Caco-2 (cell line): Measurements from ENCODE around the gene HIRA. TPM values are rescaled to one million over a fixed set of nuclear protein-coding genes. Genes with fewer than 3 reads are reported as not detected.
A peak's percentile ranks its signal among the peaks of the same experiment; 100 is the strongest.
"Not testable (repeated sequence)": the region's sequence is repeated elsewhere in the genome, so short reads cannot be mapped to it uniquely, and the experiment has no call there.

Source experiments
- BruUV-seq: library from RNA; stranded (reverse); fragments of 400-500 nt; replicated peaks from 2 replicates; lab custom pipeline; 2021; lab: Mats Ljungman, UMichigan
- CTCF ChIA-PET: fragments of 300-600 bp; sonication (Branson Sonifier 250); formaldehyde crosslinking; loops from one replicate; lab custom pipeline; 2022; ENCODE audit warnings: antibody characterized with exemption; lab: Charles Lee
- POLR2A ChIA-PET: fragments of 300-600 bp; sonication (Branson Sonifier 250); formaldehyde crosslinking; loops from one replicate; lab custom pipeline; 2022; ENCODE audit warnings: antibody characterized with exemption; lab: Charles Lee
- DNase-seq, 2 experiments: peaks; one replicate each; pipeline versions ENCODE4 v3.0.0 to v3.0.0-alpha.2; 2020 to 2022
- H3K27me3 ChIP-seq: replicated peaks from 2 replicates; pipeline ENCODE4 v1.6.0; 2011; ENCODE audit warnings: low read length; ENCODE audit not compliant: control insufficient read depth, insufficient read depth
- H3K36me3 ChIP-seq: 2 replicates; pipeline ENCODE4 v1.5.1; 2011; ENCODE audit warnings: low read length; ENCODE audit not compliant: control insufficient read depth, insufficient read depth
- H3K4me1 ChIP-seq: fragments of 250-450 bp; sonication (Bioruptor Pico); 2 replicates; pipeline ENCODE4 v1.5.1; 2020; ENCODE audit warnings: mild to moderate bottlenecking
- H3K4me3 ChIP-seq: 2 replicates; pipeline ENCODE4 v1.5.1; 2011; ENCODE audit warnings: low read depth, mild to moderate bottlenecking, control low read depth, low read length
- H3K9me3 ChIP-seq: fragments of 250-450 bp; sonication (Bioruptor Pico); 2 replicates; pipeline ENCODE4 v1.5.1; 2020; ENCODE audit warnings: mild to moderate bottlenecking, moderate library complexity
- H3K27ac Mint-ChIP-seq: one replicate; pipeline ENCODE4 v1.8.0; 2022; ENCODE audit warnings: mixed read lengths; ENCODE audit not compliant: unreplicated experiment
- H3K27me3 Mint-ChIP-seq: one replicate; pipeline ENCODE4 v1.8.0; 2022; ENCODE audit warnings: mixed read lengths; ENCODE audit not compliant: insufficient read depth, unreplicated experiment
- H3K36me3 Mint-ChIP-seq: one replicate; pipeline ENCODE4 v1.8.0; 2022; ENCODE audit warnings: mild to moderate bottlenecking, mixed read lengths; ENCODE audit not compliant: insufficient read depth, unreplicated experiment
- H3K4me1 Mint-ChIP-seq: one replicate; pipeline ENCODE4 v1.8.0; 2022; ENCODE audit warnings: low read depth, mixed read lengths; ENCODE audit not compliant: unreplicated experiment
- H3K4me3 Mint-ChIP-seq: one replicate; pipeline ENCODE4 v1.8.0; 2022; ENCODE audit warnings: mild to moderate bottlenecking, moderate library complexity, mixed read lengths; ENCODE audit not compliant: unreplicated experiment
- H3K9me3 Mint-ChIP-seq: one replicate; pipeline ENCODE4 v1.8.0; 2022; ENCODE audit warnings: mixed read lengths; ENCODE audit not compliant: unreplicated experiment
- CTCF ChIP-seq, 2 experiments: fragments of 200-600 bp in 1 of 2; IDR thresholded peaks; 1 replicate in 1 of 2; 2 replicates in 1 of 2; pipeline versions ENCODE4 v1.5.1 to v1.8.0; 2011 to 2022; ENCODE audit warnings: antibody characterized with exemption in 1 of 2, control low read depth in 1 of 2, inconsistent platforms in 1 of 2, low read depth in 1 of 2, low read length in 1 of 2, mild to moderate bottlenecking in 1 of 2, moderate library complexity in 1 of 2; ENCODE audit not compliant: insufficient read depth in 1 of 2, severe bottlenecking in 1 of 2, unreplicated experiment in 1 of 2
- intact Hi-C: fragments of 100-400 bp; cut with micrococcal nuclease; formaldehyde crosslinking; loops from one replicate; pipeline ENCODE4 v1.10.0; 2022; ENCODE audit not compliant: unreplicated experiment
- total RNA-seq: library from RNA; stranded (reverse); gene quantifications from 2 replicates; pipeline ENCODE4 v1.2.3, GENCODE V29; 2022

HIRA gene
- total RNA-seq, 1 experiment from 2014 or later = 60.1 TPM

- peaks cover 19% of the 10 kb centered on the region for H3K9me3 Mint-ChIP-seq
- H3K4me1 Mint-ChIP-seq = peaks cover 4% of the 10 kb centered on the region
- DNase-seq = no peak
- peaks cover 4% of the 10 kb centered on the region for H3K36me3 ChIP-seq
- BruUV-seq = no TSS peak
- POLR2A ChIA-PET = no interaction called here
- no peaks in the 10 kb centered on the region for H3K4me1 ChIP-seq
- CTCF ChIA-PET = no interaction called here
- H3K4me3 Mint-ChIP-seq = no peak overlapping the region
- intact Hi-C loops = no loop called here
- peaks cover 80% of the 10 kb centered on the region for H3K36me3 Mint-ChIP-seq
- H3K27ac Mint-ChIP-seq = no peak overlapping the region
- H3K4me3 ChIP-seq = no peak overlapping the region
- no peak for TF ChIP-seq CTCF (IDR thresholded peaks at IDR 0.05; ENCODE audit: insufficient read depth in 1 of 2, low read depth in 1 of 2, low read length in 1 of 2, severe bottlenecking in 1 of 2, unreplicated experiment in 1 of 2)
- no peaks in the 10 kb centered on the region for H3K27me3 ChIP-seq
- no peaks in the 10 kb centered on the region for H3K27me3 Mint-ChIP-seq
- H3K9me3 ChIP-seq = peaks cover 4% of the 10 kb centered on the region
Measured at GRCh38 chr22:19331474-19331873, 100.1 kb downstream of the HIRA start.

- intact Hi-C loops = no loop called here
- Histone ChIP-seq H3K27me3 (no peaks in the 10 kb centered on the region), H3K4me3 (no peak overlapping the region), H3K4me1 (no peaks in the 10 kb centered on the region), H3K36me3 (peaks cover 4% of the 10 kb centered on the region), H3K9me3 (peaks cover 4% of the 10 kb centered on the region)
- POLR2A ChIA-PET = no interaction called here
- no peaks in the 10 kb centered on the region for H3K27me3 Mint-ChIP-seq
- DNase-seq = no peak
- H3K36me3 Mint-ChIP-seq = peaks cover 80% of the 10 kb centered on the region
- H3K4me1 Mint-ChIP-seq = peaks cover 4% of the 10 kb centered on the region
- no peak overlapping the region for H3K27ac Mint-ChIP-seq
- peaks cover 23% of the 10 kb centered on the region for H3K9me3 Mint-ChIP-seq
- TSS peak; percentile 48 for BruUV-seq
- no peak for TF ChIP-seq CTCF (IDR thresholded peaks at IDR 0.05; ENCODE audit: insufficient read depth in 1 of 2, low read depth in 1 of 2, low read length in 1 of 2, severe bottlenecking in 1 of 2, unreplicated experiment in 1 of 2)
- H3K4me3 Mint-ChIP-seq = no peak overlapping the region
- CTCF ChIA-PET = no interaction called here
Measured at GRCh38 chr22:19330865-19331418, 100.6 kb downstream of the HIRA start.

DNA sequence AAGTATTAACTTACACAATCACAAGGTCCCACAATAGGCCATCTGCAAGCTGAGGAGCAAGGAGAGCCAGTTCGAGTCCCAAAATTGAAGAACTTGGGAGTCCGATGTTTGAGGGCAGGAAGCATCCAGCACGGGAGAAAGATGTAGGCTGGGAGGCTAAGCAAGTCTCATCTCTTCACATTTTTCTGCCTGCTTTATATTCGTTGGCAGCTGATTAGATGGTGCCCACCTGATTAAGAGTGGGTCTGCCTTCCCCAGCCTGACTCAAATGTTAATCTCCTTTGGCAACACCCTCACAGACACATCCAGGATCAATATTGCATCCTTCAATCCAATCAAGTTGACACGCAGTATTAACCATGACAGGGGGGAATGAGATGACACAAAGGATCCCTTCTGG, 101.3 kb downstream of the HIRA start:
- DNase-seq, POLR2A ChIA-PET, H3K4me3 ChIP-seq, H3K27me3 Mint-ChIP-seq, H3K27ac Mint-ChIP-seq, intact Hi-C loops, H3K9me3 ChIP-seq, BruUV-seq, H3K4me3 Mint-ChIP-seq, H3K4me1 ChIP-seq, H3K4me1 Mint-ChIP-seq, CTCF ChIA-PET, H3K36me3 ChIP-seq, H3K27me3 ChIP-seq: not testable (repeated sequence)
- peaks cover 73% of the 10 kb centered on the region for H3K36me3 Mint-ChIP-seq
- peaks cover 17% of the 10 kb centered on the region for H3K9me3 Mint-ChIP-seq
